ES-I3 (cell line): ENCODE measurements around the gene STPG1.

Experiments used
- H3K36me3 ChIP-seq: 2 replicates; pipeline ENCODE4 v1.6.1; 2013; ENCODE audit warnings: mild to moderate bottlenecking, low read length, control low read depth, moderate library complexity; ENCODE audit not compliant: insufficient read depth
- H3K4me1 ChIP-seq: 2 replicates; pipeline ENCODE4 v1.6.1; 2013; ENCODE audit warnings: mild to moderate bottlenecking, control low read depth, low read length; ENCODE audit not compliant: insufficient read depth
- H3K9ac ChIP-seq: 2 replicates; pipeline ENCODE4 v1.6.1; 2013; ENCODE audit warnings: low read depth, mild to moderate bottlenecking, low read length, moderate library complexity
- H3K9me3 ChIP-seq: 2 replicates; pipeline ENCODE4 v1.6.1; 2013; ENCODE audit warnings: mild to moderate bottlenecking, low read length, moderate library complexity; ENCODE audit not compliant: control insufficient read depth, insufficient read depth

Gene STPG1

GRCh38 chr1:24441480-24441879, 27.9 kb upstream of the STPG1 start:
- peaks cover 8% of the 10 kb centered on the region for H3K4me1 ChIP-seq
- H3K9ac ChIP-seq: no peak overlapping the region
- no peaks in the 10 kb centered on the region for H3K36me3 ChIP-seq
- no peaks in the 10 kb centered on the region for H3K9me3 ChIP-seq

GRCh38 chr1:24440436-24440835, 26.9 kb upstream of the STPG1 start:
- Histone ChIP-seq H3K4me1 (peaks cover 8% of the 10 kb centered on the region), H3K36me3 (no peaks in the 10 kb centered on the region)

GRCh38 chr1:24438423-24438901, 24.9 kb upstream of the STPG1 start:
- H3K9ac ChIP-seq: no peak overlapping the region
- no peaks in the 10 kb centered on the region for H3K9me3 ChIP-seq
- H3K4me1 ChIP-seq: peaks cover 8% of the 10 kb centered on the region
- H3K36me3 ChIP-seq: no peaks in the 10 kb centered on the region

More at GRCh38 chr1:24440436-24440835, 26.9 kb upstream of the STPG1 start:
- Histone ChIP-seq H3K9me3 (no peaks in the 10 kb centered on the region), H3K9ac (no peak overlapping the region)

GRCh38 chr1:24437631-24438396, 24.2 kb upstream of the STPG1 start:
- peaks cover 8% of the 10 kb centered on the region for H3K4me1 ChIP-seq
- no peaks in the 10 kb centered on the region for H3K9me3 ChIP-seq
- no peak overlapping the region for H3K9ac ChIP-seq
- H3K36me3 ChIP-seq: no peaks in the 10 kb centered on the region

DNA sequence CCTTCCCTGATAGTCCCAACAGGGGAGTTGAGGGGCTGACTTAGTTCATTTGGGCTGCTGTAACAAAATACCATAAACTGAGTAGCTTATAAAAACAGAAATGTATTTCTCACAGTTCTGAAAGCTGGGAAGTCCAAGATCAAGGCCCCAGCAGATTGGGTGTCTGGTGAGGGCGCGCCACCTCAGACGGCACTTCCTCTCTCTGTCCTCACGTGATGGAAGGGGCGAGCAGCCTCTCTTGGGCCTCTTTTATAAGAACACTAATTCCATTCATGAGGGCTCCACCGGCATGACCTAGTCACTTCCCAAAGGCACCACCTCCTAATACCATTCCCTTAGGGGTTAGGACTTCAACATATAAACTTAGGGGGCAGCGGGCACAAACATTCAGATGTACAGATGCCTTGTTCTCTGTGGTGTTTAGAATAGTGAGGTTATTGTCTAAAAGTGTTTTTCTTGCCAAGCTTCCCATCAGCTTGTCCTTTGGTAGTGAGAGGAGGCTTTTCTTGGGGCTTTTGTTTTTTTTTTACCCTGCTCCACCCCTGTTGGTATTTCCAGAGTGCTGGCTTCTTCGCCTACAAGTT, 22.3 kb upstream of the STPG1 start:
- no peaks in the 10 kb centered on the region for H3K36me3 ChIP-seq
- H3K9ac ChIP-seq: no peak overlapping the region
- H3K4me1 ChIP-seq: peaks cover 8% of the 10 kb centered on the region
- no peaks in the 10 kb centered on the region for H3K9me3 ChIP-seq

DNA sequence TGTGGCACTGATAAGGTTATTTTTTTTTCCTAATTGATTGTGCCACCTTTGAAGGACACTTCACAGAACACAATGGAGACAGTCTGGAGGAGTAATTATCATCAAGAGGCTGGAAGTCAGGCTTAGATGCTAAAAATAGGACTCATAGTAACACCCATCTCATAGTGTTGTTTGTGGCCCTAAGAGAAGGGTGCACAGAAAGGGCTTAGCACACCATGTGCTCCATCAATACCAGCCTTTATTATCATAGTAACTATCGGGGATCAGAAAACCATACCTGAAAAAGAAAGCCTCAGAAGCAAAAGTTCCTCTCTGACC, 13.9 kb upstream of the STPG1 start:
- Histone ChIP-seq H3K36me3 (no peaks in the 10 kb centered on the region), H3K4me1 (no peaks in the 10 kb centered on the region), H3K9me3 (no peaks in the 10 kb centered on the region), H3K9ac (no peak overlapping the region)

DNA sequence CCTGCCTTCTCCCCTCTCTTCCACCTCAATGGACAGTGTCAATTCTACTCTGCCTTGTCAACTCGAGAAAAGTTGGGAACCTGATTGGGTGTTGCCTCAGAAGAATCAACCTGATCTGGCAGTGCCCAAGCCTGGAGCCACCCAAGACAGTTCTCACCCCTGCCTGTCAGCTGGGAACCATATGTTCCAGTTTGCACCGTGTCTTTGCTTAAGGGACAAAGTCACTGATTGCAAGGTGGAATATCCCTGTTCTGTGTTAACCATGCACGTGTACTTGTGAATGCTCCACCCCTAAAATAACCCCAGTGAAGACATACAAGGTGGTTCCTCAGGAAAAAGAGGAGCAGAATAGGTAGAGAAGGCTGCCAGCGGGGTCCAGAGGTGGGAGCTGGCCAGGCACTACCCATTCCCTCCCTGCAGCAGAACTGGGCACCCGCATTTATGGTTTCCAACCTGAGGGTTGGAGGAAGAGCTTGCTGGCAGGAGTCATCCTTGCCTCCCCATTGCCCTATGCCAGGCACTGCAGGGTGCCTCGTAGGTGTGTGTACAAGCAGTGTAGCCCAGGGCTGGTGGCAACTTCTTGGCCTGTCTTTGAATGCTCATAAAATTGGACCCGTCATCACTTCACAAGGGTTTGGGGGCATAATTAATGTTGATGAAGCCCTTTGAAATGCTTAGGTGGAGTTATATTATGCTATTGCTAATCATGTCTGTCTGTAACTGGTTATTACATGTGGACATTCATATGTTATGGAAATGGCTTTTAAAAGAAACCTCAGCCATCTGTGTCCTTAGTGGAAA, 13.4 kb upstream of the STPG1 start:
- no peaks in the 10 kb centered on the region for H3K36me3 ChIP-seq
- no peak overlapping the region for H3K9ac ChIP-seq
- no peaks in the 10 kb centered on the region for H3K4me1 ChIP-seq
- H3K9me3 ChIP-seq: no peaks in the 10 kb centered on the region

GRCh38 chr1:24425922-24426321, 12.3 kb upstream of the STPG1 start:
- H3K4me1 ChIP-seq: no peaks in the 10 kb centered on the region
- no peaks in the 10 kb centered on the region for H3K9me3 ChIP-seq
- H3K9ac ChIP-seq: no peak overlapping the region
- no peaks in the 10 kb centered on the region for H3K36me3 ChIP-seq

- no peak overlapping the region for H3K9ac ChIP-seq
- H3K9me3 ChIP-seq: no peaks in the 10 kb centered on the region
- H3K4me1 ChIP-seq: no peaks in the 10 kb centered on the region
- no peaks in the 10 kb centered on the region for H3K36me3 ChIP-seq
Observed at GRCh38 chr1:24425441-24425840, 11.9 kb upstream of the STPG1 start.

DNA sequence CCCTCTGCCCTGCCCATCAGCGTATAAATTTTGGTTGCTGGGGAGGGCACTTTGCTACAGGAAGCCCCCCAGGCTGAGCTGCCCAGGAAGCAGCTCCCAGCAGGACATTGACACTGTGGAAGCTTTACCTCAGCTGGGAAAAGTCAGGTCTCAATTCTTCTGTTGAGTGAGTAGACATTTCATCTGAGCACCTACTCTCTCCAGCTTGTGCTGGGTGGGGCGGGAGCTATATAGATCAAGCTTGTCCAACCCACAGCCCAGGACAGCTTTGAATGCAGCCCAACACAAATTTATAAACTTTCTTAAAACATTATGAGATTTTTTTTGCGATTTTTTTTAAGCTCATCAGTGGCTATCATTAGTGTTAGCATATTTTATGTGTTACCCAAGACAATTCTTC, 11.4 kb upstream of the STPG1 start:
- H3K9me3 ChIP-seq: no peaks in the 10 kb centered on the region
- no peak overlapping the region for H3K9ac ChIP-seq
- no peaks in the 10 kb centered on the region for H3K4me1 ChIP-seq

GRCh38 chr1:24424207-24424606, 10.6 kb upstream of the STPG1 start:
- no peaks in the 10 kb centered on the region for H3K9me3 ChIP-seq
- H3K9ac ChIP-seq: no peak overlapping the region
- no peaks in the 10 kb centered on the region for H3K36me3 ChIP-seq
- no peaks in the 10 kb centered on the region; the same call in 1 of the 2 replicates for H3K4me1 ChIP-seq

More for the DNA sequence above, 11.4 kb upstream of the STPG1 start:
- H3K36me3 ChIP-seq: no peaks in the 10 kb centered on the region

DNA sequence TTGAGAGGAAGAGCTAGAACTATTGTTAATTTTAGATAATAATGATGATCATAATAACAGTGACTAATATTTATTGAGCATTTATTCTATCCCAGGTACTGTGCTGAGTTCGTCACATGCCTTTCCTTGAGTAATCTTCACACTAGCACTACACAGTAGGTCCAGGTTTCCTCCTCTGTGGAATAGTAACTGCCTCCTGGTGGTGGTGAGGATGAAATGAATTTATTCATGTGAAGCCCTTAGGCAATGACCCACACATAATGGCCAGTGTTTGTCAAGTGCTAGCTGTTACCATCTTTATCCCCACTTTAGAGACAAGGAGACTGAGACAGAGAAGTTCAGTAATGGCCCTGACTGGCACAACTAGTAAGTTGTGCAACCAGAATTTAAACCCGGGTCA, 7.9 kb upstream of the STPG1 start:
- Histone ChIP-seq H3K36me3 (no peaks in the 10 kb centered on the region), H3K4me1 (peaks cover 12% of the 10 kb centered on the region), H3K9ac (no peak overlapping the region), H3K9me3 (no peaks in the 10 kb centered on the region)

- no peaks in the 10 kb centered on the region for H3K9me3 ChIP-seq
- no peaks in the 10 kb centered on the region for H3K36me3 ChIP-seq
- peaks cover 13% of the 10 kb centered on the region for H3K4me1 ChIP-seq
- no peak overlapping the region for H3K9ac ChIP-seq
Observed at GRCh38 chr1:24420547-24420946, 7.0 kb upstream of the STPG1 start.

DNA sequence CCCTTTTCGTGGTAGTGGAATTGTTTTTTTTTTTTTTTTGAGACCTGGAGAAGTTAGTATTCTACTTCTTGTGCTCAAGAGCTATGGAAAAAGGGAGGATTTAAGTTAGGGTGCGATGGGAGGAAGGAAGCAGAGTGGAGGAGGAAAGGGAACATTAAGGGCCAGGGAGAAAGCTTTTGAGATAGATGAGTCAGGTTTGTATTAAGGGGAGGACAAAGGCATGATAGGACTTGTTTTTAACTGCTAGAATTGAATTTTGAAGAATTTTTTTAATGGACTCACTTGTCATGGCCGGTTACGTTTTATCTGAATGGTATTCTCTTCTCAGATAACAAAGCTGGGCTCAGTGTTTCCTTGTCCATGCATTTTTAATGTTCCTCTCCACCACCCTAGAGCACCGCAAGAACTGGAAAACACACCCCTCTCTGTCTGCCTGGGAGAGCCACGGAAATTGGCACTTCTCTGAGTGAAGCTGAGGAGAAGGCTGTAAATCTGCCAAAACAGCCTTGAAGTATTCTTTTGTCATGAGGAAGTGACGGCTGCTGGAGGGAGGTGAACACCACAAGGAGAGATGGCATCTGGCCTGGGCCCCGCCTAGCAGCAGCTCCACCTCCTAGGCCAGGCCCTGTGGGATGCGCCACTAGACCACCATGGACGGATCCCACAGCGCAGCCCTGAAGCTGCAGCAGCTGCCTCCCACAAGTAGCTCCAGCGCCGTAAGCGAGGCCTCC, 5.5 kb upstream of the STPG1 start:
- Histone ChIP-seq H3K4me1 (peaks cover 17% of the 10 kb centered on the region), H3K36me3 (no peaks in the 10 kb centered on the region), H3K9ac (no peak overlapping the region), H3K9me3 (no peaks in the 10 kb centered on the region)
